Stomach (tissue), 4 donors: Measurements from ENCODE around the gene PHTF2.

Source experiments
- CTCF ChIP-seq, 7 experiments: fragments of 450-650 bp in 4 of 7; fragments of 200-600 bp in 3 of 7; sonication (generic) in 3 of 7; IDR thresholded peaks; one replicate each; pipeline ENCODE4 v1.5.1; 2016 to 2019; ENCODE audit warnings: antibody characterized with exemption in 7 of 7, control low read depth in 2 of 7, mild to moderate bottlenecking in 1 of 7
- EP300 ChIP-seq: sonication (generic); formaldehyde crosslinking; IDR thresholded peaks from one replicate; pipeline ENCODE4 v1.6.1; 2017; ENCODE audit warnings: antibody characterized with exemption
- POLR2A ChIP-seq, 4 donors: fragments of 450-650 bp; IDR thresholded peaks; one replicate each; pipeline ENCODE4 v1.6.1; 2016; ENCODE audit warnings: antibody characterized with exemption in 4 of 4, control low read depth in 2 of 4, mild to moderate bottlenecking in 1 of 4, moderate library complexity in 1 of 4

GRCh38 chr7:77822269-77822668 is 23.7 kb downstream of the PHTF2 start:
- TF ChIP-seq POLR2A (IDR thresholded peaks at IDR 0.05), result no peak
- no peak for TF ChIP-seq CTCF (IDR thresholded peaks at IDR 0.05)
- TF ChIP-seq EP300, result no peak
